Kidney epithelial cell (primary cell): ENCODE data around the gene FGD2. TPM values are rescaled to one million over a fixed set of nuclear protein-coding genes. Genes with fewer than 3 reads are reported as not detected.

ENCODE experiments used
- DNase-seq: peaks from one replicate; pipeline ENCODE4 v3.0.0-alpha.2; 2010; ENCODE audit warnings: low read depth
- H3K27me3 ChIP-seq: 2 replicates; pipeline ENCODE4 v1.6.0; 2011; ENCODE audit warnings: low read length; ENCODE audit not compliant: control insufficient read depth, insufficient read depth
- H3K36me3 ChIP-seq: 2 replicates; pipeline ENCODE4 v1.5.1; 2011; ENCODE audit warnings: low read length; ENCODE audit not compliant: control insufficient read depth, insufficient read depth
- H3K4me3 ChIP-seq: 2 replicates; pipeline ENCODE4 v1.5.1; 2011; ENCODE audit warnings: low read depth, mild to moderate bottlenecking, control low read depth, low read length
- CTCF ChIP-seq: IDR thresholded peaks from 2 replicates; pipeline ENCODE4 v1.5.1; 2011; ENCODE audit warnings: mild to moderate bottlenecking, moderate library complexity, low read length, control low read depth, inconsistent platforms; ENCODE audit not compliant: insufficient read depth, poor library complexity, severe bottlenecking
- total RNA-seq: library from RNA; depleted of rRNA; stranded (reverse); fragments of >200 nt; gene quantifications from 2 replicates; pipeline ENCODE4 v1.2.3, GENCODE V29; 2015

The FGD2 gene
- total RNA-seq, 1 donor from 2014 or later, result 0.04 TPM

- peaks cover 3% of the 10 kb centered on the region for H3K27me3 ChIP-seq
These were observed 45.8 kb upstream of the FGD2 start for GRCh38 chr6:36959555-36960250.

GRCh38 chr6:36961441-36962435 lies 43.7 kb upstream of the FGD2 start:
- DNase-seq, result no peak
- H3K27me3 ChIP-seq, result peaks cover 3% of the 10 kb centered on the region
- TF ChIP-seq CTCF, result no peak
- no peak overlapping the region for H3K4me3 ChIP-seq
- no peaks in the 10 kb centered on the region for H3K36me3 ChIP-seq

More at GRCh38 chr6:36959555-36960250, 45.8 kb upstream of the FGD2 start:
- no peak for TF ChIP-seq CTCF
- no peaks in the 10 kb centered on the region for H3K36me3 ChIP-seq
- no peak for DNase-seq
- H3K4me3 ChIP-seq, result no peak overlapping the region

GRCh38 chr6:36962874-36963273 lies 42.6 kb upstream of the FGD2 start:
- DNase-seq, result no peak
- no peak for TF ChIP-seq CTCF
- H3K36me3 ChIP-seq, result no peaks in the 10 kb centered on the region

GRCh38 chr6:36963451-36964290 lies 41.8 kb upstream of the FGD2 start:
- H3K36me3 ChIP-seq, result no peaks in the 10 kb centered on the region
- DNase-seq, result no peak
- peaks cover 3% of the 10 kb centered on the region for H3K27me3 ChIP-seq
- no peak for TF ChIP-seq CTCF
- H3K4me3 ChIP-seq, result no peak overlapping the region

More at GRCh38 chr6:36962874-36963273, 42.6 kb upstream of the FGD2 start:
- Histone ChIP-seq H3K27me3 (peaks cover 3% of the 10 kb centered on the region), H3K4me3 (no peak overlapping the region)

GRCh38 chr6:36964349-36964748 lies 41.1 kb upstream of the FGD2 start:
- Histone ChIP-seq H3K36me3 (no peaks in the 10 kb centered on the region), H3K4me3 (no peak overlapping the region), H3K27me3 (peaks cover 3% of the 10 kb centered on the region)
- no peak for DNase-seq
- TF ChIP-seq CTCF, result no peak
